Endothelial cell of umbilical vein (primary cell): Measurements from ENCODE around the gene CSGALNACT2. TPM values are rescaled to one million over a fixed set of nuclear protein-coding genes. Genes with fewer than 3 reads are reported as not detected.

Experiments
- BruUV-seq: library from RNA; stranded (reverse); fragments of 400-500 nt; replicated peaks from 2 replicates; lab custom pipeline; 2021; lab: Mats Ljungman, UMichigan
- CTCF ChIA-PET: fragments of 300-600, 350-600 bp; sonication (Branson Sonifier 250); formaldehyde crosslinking; loops from one replicate; lab custom pipeline; 2021; ENCODE audit warnings: antibody characterized with exemption, inconsistent platforms; lab: Charles Lee
- POLR2A ChIA-PET: fragments of 300-600, 350-600 bp; sonication (Branson Sonifier 250); formaldehyde crosslinking; loops from one replicate; lab custom pipeline; 2021; ENCODE audit warnings: antibody characterized with exemption, inconsistent platforms; lab: Charles Lee
- DNase-seq: peaks from one replicate; pipeline ENCODE4 v3.0.0-alpha.2; 2011; ENCODE audit warnings: low read depth, low spot score
- FAIRE-seq: peaks from 2 replicates; lab custom pipeline; 2011; peaks lifted over from hg19 to GRCh38; lab: Jason Lieb, UNC
- H2AFZ ChIP-seq: 2 replicates; pipeline ENCODE4 v1.6.0; 2012; ENCODE audit warnings: low read depth, low read length, control low read depth, inconsistent platforms
- H3K27ac ChIP-seq: 2 replicates; pipeline ENCODE4 v1.5.1; 2011; ENCODE audit warnings: low read depth, mild to moderate bottlenecking, control low read depth, low read length, moderate library complexity; ENCODE audit not compliant: insufficient read depth
- H3K27me3 ChIP-seq, 2 experiments: 2 replicates each; pipeline versions ENCODE4 v1.6.0 to v1.6.1; 2011; ENCODE audit warnings: low read length in 2 of 2, mixed read lengths in 1 of 2; ENCODE audit not compliant: control insufficient read depth in 2 of 2, insufficient read depth in 2 of 2
- H3K36me3 ChIP-seq, 2 experiments: 2 replicates in 1 of 2; 3 replicates in 1 of 2; pipeline ENCODE4 v1.5.1; 2011; ENCODE audit warnings: low read length in 2 of 2, mild to moderate bottlenecking in 1 of 2, moderate library complexity in 1 of 2; ENCODE audit not compliant: control insufficient read depth in 2 of 2, insufficient read depth in 2 of 2; ENCODE audit errors: extremely low read depth in 1 of 2
- H3K4me1 ChIP-seq: 3 replicates; pipeline ENCODE4 v1.5.1; 2011; ENCODE audit warnings: mild to moderate bottlenecking, low read length; ENCODE audit not compliant: control insufficient read depth, insufficient read depth; ENCODE audit errors: extremely low read depth
- H3K4me2 ChIP-seq: 2 replicates; pipeline ENCODE4 v1.6.1; 2011; ENCODE audit warnings: low read length, control low read depth, mixed read lengths; ENCODE audit not compliant: insufficient read depth
- H3K4me3 ChIP-seq, 3 experiments: fragments of 200-600 bp in 1 of 3; sonication (generic), shearing (Covaris generic) in 1 of 3; replicated peaks in 1 of 3; 2 replicates each; pipeline ENCODE4 v1.5.1; 2011 to 2016; ENCODE audit warnings: control low read depth in 3 of 3, low read length in 3 of 3, mild to moderate bottlenecking in 2 of 3, inconsistent platforms in 1 of 3, low read depth in 1 of 3, moderate library complexity in 1 of 3; ENCODE audit not compliant: insufficient read depth in 1 of 3
- H3K79me2 ChIP-seq: 2 replicates; pipeline ENCODE4 v1.6.0; 2012; ENCODE audit warnings: low read length, inconsistent platforms; ENCODE audit not compliant: control insufficient read depth, insufficient read depth
- H3K9ac ChIP-seq: replicated peaks from 2 replicates; pipeline ENCODE3; 2011; ENCODE audit warnings: low read length, control low read depth; ENCODE audit not compliant: insufficient read depth; ENCODE audit errors: extremely low read depth
- H3K9me1 ChIP-seq: replicated peaks from 3 replicates; pipeline ENCODE4 v1.6.0; 2011; ENCODE audit warnings: mild to moderate bottlenecking, low read length; ENCODE audit not compliant: control insufficient read depth, insufficient read depth; ENCODE audit errors: extremely low read depth
- H3K9me3 ChIP-seq: replicated peaks from 2 replicates; pipeline ENCODE4 v1.5.1; 2012; ENCODE audit warnings: low read length, inconsistent platforms; ENCODE audit not compliant: control insufficient read depth, insufficient read depth
- H4K20me1 ChIP-seq: replicated peaks from 2 replicates; pipeline ENCODE3; 2011; ENCODE audit warnings: mild to moderate bottlenecking, low read length; ENCODE audit not compliant: control insufficient read depth, insufficient read depth; ENCODE audit errors: extremely low read depth
- EZH2 ChIP-seq: IDR thresholded peaks from 2 replicates; pipeline ENCODE4 v1.6.1; 2012; ENCODE audit warnings: borderline replicate concordance, low read depth, mild to moderate bottlenecking, moderate library complexity, low read length, inconsistent platforms; ENCODE audit not compliant: severe bottlenecking
- FOS ChIP-seq: IDR thresholded peaks from 2 replicates; pipeline ENCODE4 v1.6.1; 2011; ENCODE audit warnings: mild to moderate bottlenecking, low read length, moderate library complexity, borderline replicate concordance; ENCODE audit not compliant: insufficient read depth
- GATA2 ChIP-seq: IDR thresholded peaks from 2 replicates; pipeline ENCODE4 v1.7.0; 2011; ENCODE audit warnings: low read depth, mild to moderate bottlenecking, moderate library complexity, mixed read lengths, low read length; ENCODE audit not compliant: insufficient read length, insufficient read depth
- JUN ChIP-seq: IDR thresholded peaks from 2 replicates; pipeline ENCODE4 v1.6.1; 2011; ENCODE audit warnings: borderline replicate concordance, low read depth; ENCODE audit not compliant: insufficient read length, insufficient read depth
- MYC ChIP-seq: IDR thresholded peaks from one replicate; pipeline ENCODE4 v1.6.1; 2011; ENCODE audit warnings: mild to moderate bottlenecking, low read depth, low read length
- POLR2A ChIP-seq: IDR thresholded peaks from 2 replicates; pipeline ENCODE4 v1.6.1; 2012; ENCODE audit warnings: low read depth, mild to moderate bottlenecking, control low read depth, low read length
- POLR2AphosphoS5 ChIP-seq: IDR thresholded peaks from 2 replicates; pipeline ENCODE4 v1.6.1; 2012; ENCODE audit warnings: low read depth, mild to moderate bottlenecking, control low read depth, low read length, moderate library complexity; ENCODE audit not compliant: insufficient read depth
- dilution Hi-C: fragments of 300-500 bp; cut with MboI; formaldehyde crosslinking; loops from one replicate; pipeline ENCODE4 v1.15.0; 2019; ENCODE audit warnings: low sequenced_read_pairs; ENCODE audit not compliant: extremely low pct_ligation_motif_present
- intact Hi-C: fragments of 100-400 bp; cut with micrococcal nuclease; formaldehyde crosslinking; loops from one replicate; pipeline ENCODE4 v1.10.0; 2022
- polyA plus RNA-seq, 4 experiments: library from polyadenylated mRNA; depleted of rRNA in 3 of 4; stranded (reverse) in 3 of 4; unstranded in 1 of 4; fragments of >200 nt; gene quantifications; 2 replicates each; pipeline versions ENCODE4 v1.2.1 to v1.2.3, GENCODE V29; 2011 to 2012; ENCODE audit warnings: missing spikeins in 1 of 4
- total RNA-seq: library from RNA; stranded (reverse); gene quantifications from 2 replicates; pipeline ENCODE4 v1.2.3, GENCODE V29; 2021
- TF ChIP-seq, protein P1 (sequence below), 2 donors: IDR thresholded peaks; 1 replicate in 1 of 2; 2 replicates in 1 of 2; pipeline ENCODE4 v1.5.1; 2011; ENCODE audit warnings: low read length in 2 of 2, mild to moderate bottlenecking in 2 of 2, moderate library complexity in 2 of 2, control low read depth in 1 of 2, inconsistent platforms in 1 of 2, low read depth in 1 of 2; ENCODE audit not compliant: insufficient read depth in 1 of 2; ENCODE audit errors: extremely low read depth in 1 of 2
- TF ChIP-seq, protein P2 (sequence below): IDR thresholded peaks from 2 replicates; pipeline ENCODE4 v1.6.1; 2011; ENCODE audit not compliant: insufficient read depth, insufficient read length

The CSGALNACT2 gene
- total and polyA plus RNA-seq, 2 donors (not counting 3 experiments of a cell fraction or from before 2014, with no cell fraction given) = 9.7 to 17.7 TPM

DNA sequence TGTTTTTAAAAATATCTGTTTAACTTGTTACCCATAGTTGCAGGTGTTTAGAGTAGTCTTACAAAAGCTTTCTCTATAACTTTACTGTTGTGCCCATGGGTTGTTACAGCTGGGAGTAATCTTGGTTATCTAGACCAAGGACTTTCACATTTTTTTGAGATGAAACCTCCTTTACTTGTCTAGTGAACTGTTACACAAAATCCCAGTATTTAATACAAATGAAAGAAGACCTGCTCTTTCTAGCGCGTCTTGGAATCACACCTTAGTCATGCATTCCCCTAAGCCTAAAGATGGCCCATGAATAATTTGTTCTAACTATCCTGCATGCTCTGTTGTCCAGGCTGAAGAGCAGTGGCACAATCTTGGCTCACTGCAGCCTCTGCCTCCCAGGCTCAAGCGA lies 38.0 kb downstream of the CSGALNACT2 start:
- H3K79me2 ChIP-seq = no peaks in the 10 kb centered on the region
- intact Hi-C loops (no loop called here), dilution Hi-C loops (no loop called here)
- no peaks in the 10 kb centered on the region for H3K4me1 ChIP-seq
- no peak overlapping the region for H3K9ac ChIP-seq
- H2AFZ ChIP-seq = no peak overlapping the region
- CTCF ChIA-PET = interaction anchor here (1.5 kb wide), 1 partner anchor 26 kb away, joined by 4 read pairs; no protein-coding TSS in a partner anchor
- no peaks in the 10 kb centered on the region for H3K9me3 ChIP-seq
- H3K9me1 ChIP-seq = no peaks in the 10 kb centered on the region
- BruUV-seq = no TSS peak
- no peak for FAIRE-seq
- no peak for DNase-seq
- H3K36me3 ChIP-seq = peaks cover 1 to 6% of the 10 kb centered on the region in 2 experiments
- no peaks in the 10 kb centered on the region for H4K20me1 ChIP-seq
- no peak overlapping the region for H3K27ac ChIP-seq
- no peak overlapping the region for H3K4me3 ChIP-seq
- POLR2A ChIA-PET = no interaction called here
- no peak for TF ChIP-seq FOS
- TF ChIP-seq JUN = no peak
- TF ChIP-seq GATA2 = no peak
- no peaks in the 10 kb centered on the region for H3K27me3 ChIP-seq
- H3K4me2 ChIP-seq = no peak overlapping the region

DNA sequence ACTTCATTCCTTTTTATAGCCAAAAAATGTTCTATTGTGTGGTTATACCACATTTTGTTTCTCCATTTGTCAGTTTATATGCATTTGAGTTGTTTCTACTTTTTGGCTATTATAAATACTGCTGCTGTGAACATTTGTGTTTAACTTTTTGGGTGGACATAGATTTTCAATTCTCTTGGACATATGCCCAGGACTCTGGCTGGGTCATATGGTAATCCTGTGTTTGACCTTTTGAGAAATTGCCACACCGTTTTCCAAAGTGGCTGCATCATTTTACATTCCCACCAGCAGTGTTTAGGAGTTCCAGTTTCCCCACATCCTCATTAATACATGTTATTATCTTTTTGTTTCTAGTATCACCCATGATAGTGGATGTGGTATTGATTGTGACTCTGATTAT lies 39.4 kb downstream of the CSGALNACT2 start:
- H4K20me1 ChIP-seq = no peaks in the 10 kb centered on the region
- H3K36me3 ChIP-seq = peaks cover under 1 to 6% of the 10 kb centered on the region in 2 experiments
- ChIA-PET CTCF (no interaction called here), POLR2A (no interaction called here)
- no peaks in the 10 kb centered on the region for H3K27me3 ChIP-seq
- no peaks in the 10 kb centered on the region for H3K4me1 ChIP-seq
- H3K9me3 ChIP-seq = no peaks in the 10 kb centered on the region
- TF ChIP-seq, protein P1, sequence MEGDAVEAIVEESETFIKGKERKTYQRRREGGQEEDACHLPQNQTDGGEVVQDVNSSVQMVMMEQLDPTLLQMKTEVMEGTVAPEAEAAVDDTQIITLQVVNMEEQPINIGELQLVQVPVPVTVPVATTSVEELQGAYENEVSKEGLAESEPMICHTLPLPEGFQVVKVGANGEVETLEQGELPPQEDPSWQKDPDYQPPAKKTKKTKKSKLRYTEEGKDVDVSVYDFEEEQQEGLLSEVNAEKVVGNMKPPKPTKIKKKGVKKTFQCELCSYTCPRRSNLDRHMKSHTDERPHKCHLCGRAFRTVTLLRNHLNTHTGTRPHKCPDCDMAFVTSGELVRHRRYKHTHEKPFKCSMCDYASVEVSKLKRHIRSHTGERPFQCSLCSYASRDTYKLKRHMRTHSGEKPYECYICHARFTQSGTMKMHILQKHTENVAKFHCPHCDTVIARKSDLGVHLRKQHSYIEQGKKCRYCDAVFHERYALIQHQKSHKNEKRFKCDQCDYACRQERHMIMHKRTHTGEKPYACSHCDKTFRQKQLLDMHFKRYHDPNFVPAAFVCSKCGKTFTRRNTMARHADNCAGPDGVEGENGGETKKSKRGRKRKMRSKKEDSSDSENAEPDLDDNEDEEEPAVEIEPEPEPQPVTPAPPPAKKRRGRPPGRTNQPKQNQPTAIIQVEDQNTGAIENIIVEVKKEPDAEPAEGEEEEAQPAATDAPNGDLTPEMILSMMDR (IDR thresholded peaks at IDR 0.05; ENCODE audit: extremely low read depth in 1 of 2, insufficient read depth in 1 of 2, low read depth in 1 of 2, low read length in 2 of 2) = no peak
- no peak for TF ChIP-seq POLR2AphosphoS5
- TF ChIP-seq, protein P2, sequence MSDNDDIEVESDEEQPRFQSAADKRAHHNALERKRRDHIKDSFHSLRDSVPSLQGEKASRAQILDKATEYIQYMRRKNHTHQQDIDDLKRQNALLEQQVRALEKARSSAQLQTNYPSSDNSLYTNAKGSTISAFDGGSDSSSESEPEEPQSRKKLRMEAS = no peak
- TF ChIP-seq JUN = no peak
- TF ChIP-seq GATA2 = no peak
- no peak for TF ChIP-seq MYC
- no peak for TF ChIP-seq EZH2
- TF ChIP-seq POLR2A = no peak
- no peak for TF ChIP-seq FOS
- no peak for DNase-seq
- no TSS peak for BruUV-seq
- H3K9me1 ChIP-seq = no peaks in the 10 kb centered on the region
- dilution Hi-C loops = no loop called here
- no peak overlapping the region for H3K27ac ChIP-seq
- H3K79me2 ChIP-seq = no peaks in the 10 kb centered on the region
- no peak overlapping the region for H3K4me3 ChIP-seq
- no peak for FAIRE-seq
- H3K4me2 ChIP-seq = no peak overlapping the region
- H3K9ac ChIP-seq = no peak overlapping the region
- intact Hi-C loops = no loop called here
- no peak overlapping the region for H2AFZ ChIP-seq
